Measurements from ENCODE around the gene ZNF234.

DNA sequence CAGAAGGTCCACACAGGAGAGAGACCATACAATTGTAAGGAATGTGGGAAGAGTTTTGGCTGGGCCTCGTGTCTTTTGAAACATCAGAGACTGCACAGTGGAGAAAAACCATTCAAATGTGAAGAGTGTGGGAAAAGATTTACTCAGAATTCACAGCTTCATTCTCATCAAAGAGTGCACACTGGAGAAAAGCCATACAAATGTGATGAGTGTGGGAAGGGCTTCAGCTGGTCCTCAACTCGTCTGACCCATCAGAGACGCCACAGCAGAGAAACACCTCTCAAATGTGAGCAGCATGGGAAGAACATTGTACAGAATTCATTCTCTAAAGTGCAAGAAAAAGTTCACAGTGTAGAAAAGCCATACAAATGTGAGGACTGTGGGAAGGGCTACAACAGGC lies 33.6 kb upstream of the ZNF234 start:
- TF ChIP-seq, protein P1, sequence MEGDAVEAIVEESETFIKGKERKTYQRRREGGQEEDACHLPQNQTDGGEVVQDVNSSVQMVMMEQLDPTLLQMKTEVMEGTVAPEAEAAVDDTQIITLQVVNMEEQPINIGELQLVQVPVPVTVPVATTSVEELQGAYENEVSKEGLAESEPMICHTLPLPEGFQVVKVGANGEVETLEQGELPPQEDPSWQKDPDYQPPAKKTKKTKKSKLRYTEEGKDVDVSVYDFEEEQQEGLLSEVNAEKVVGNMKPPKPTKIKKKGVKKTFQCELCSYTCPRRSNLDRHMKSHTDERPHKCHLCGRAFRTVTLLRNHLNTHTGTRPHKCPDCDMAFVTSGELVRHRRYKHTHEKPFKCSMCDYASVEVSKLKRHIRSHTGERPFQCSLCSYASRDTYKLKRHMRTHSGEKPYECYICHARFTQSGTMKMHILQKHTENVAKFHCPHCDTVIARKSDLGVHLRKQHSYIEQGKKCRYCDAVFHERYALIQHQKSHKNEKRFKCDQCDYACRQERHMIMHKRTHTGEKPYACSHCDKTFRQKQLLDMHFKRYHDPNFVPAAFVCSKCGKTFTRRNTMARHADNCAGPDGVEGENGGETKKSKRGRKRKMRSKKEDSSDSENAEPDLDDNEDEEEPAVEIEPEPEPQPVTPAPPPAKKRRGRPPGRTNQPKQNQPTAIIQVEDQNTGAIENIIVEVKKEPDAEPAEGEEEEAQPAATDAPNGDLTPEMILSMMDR (conservative IDR thresholded peaks at IDR 0.05; ENCODE audit: low read depth, low read length) = no peak
- TF ChIP-seq POLR2A (IDR thresholded peaks at IDR 0.05; ENCODE audit: low read depth, low read length) (no peak), SMC3 (IDR thresholded peaks at IDR 0.05; ENCODE audit: low read depth, low read length) (no peak), CEBPB (IDR thresholded peaks at IDR 0.05; ENCODE audit: low read depth, low read length) (no peak), FOS (IDR thresholded peaks at IDR 0.05; ENCODE audit: low read depth, low read length) (no peak), MAFK (IDR thresholded peaks at IDR 0.05; ENCODE audit: low read depth, low read length) (no peak), CHD1 (IDR thresholded peaks at IDR 0.05; ENCODE audit: low read depth, low read length) (no peak), MAZ (IDR thresholded peaks at IDR 0.05; ENCODE audit: borderline replicate concordance, low read depth, low read length) (no peak)

Measured in IMR-90 (cell line).